GM23338 (cell line): ENCODE results near the gene ZNF93. TPM values are rescaled to one million over a fixed set of nuclear protein-coding genes. Genes with fewer than 3 reads are reported as not detected.

Experiments
- CREB1 ChIP-seq: fragments of 250-450 bp; sonication (Bioruptor Pico); IDR thresholded peaks from 2 replicates; pipeline ENCODE4 v1.5.0; 2020; ENCODE audit warnings: low read depth, mild to moderate bottlenecking, moderate library complexity
- ETS1 ChIP-seq: IDR thresholded peaks from 2 replicates; pipeline ENCODE4 v1.6.1; 2016; ENCODE audit warnings: antibody characterized with exemption
- EZH2phosphoT487 ChIP-seq: fragments of 200-600 bp; sonication (generic); IDR thresholded peaks from one replicate; pipeline ENCODE4 v1.8.1; 2018; ENCODE audit warnings: antibody characterized with exemption; ENCODE audit not compliant: unreplicated experiment
- polyA plus RNA-seq: library from polyadenylated mRNA; unstranded; fragments of >200 nt; fragmentation: Nextera tagmentation; extraction: Ambion mirVana; gene quantifications from 2 replicates; pipeline ENCODE4 v1.2.1, GENCODE V29; 2016
- total RNA-seq: library from RNA; depleted of rRNA; stranded (reverse); fragments of >200 nt; shearing (Covaris generic); gene quantifications from 2 replicates; pipeline ENCODE4 v1.2.3, GENCODE V29; 2014; rRNA removed

Gene ZNF93
- total and polyA plus RNA-seq, 2 experiments from 2014 or later, result 48.6 to 122 TPM

GRCh38 chr19:19966862-19967261 lies 66.1 kb downstream of the ZNF93 start (continued):
- TF ChIP-seq ETS1 (no peak), CREB1 (CRISPR knock-in tag) (no peak), EZH2phosphoT487 (no peak)

Other genes starting within 250 kb of the ZNF93 start
- gene ATP13A1, start 237.3 kb upstream of the ZNF93 start, total RNA-seq, result 109 and 307 TPM in 2 replicates
- 38.1 and 41.5 TPM in 2 replicates for gene ATP13A1, start 237.3 kb upstream of the ZNF93 start, polyA plus RNA-seq
- 46.4 and 51.0 TPM in 2 replicates for gene ZNF101, start 232.1 kb upstream of the ZNF93 start, total RNA-seq
- 47.9 and 52.9 TPM in 2 replicates for gene ZNF101, start 232.1 kb upstream of the ZNF93 start, polyA plus RNA-seq
- 9.4 and 10.2 TPM in 2 replicates for gene ZNF14, start 167.8 kb upstream of the ZNF93 start, total RNA-seq
- gene ZNF14, start 167.8 kb upstream of the ZNF93 start, polyA plus RNA-seq, result 3.0 and 4.6 TPM in 2 replicates
- 24.7 and 26.0 TPM in 2 replicates for gene ZNF506, start 79.2 kb upstream of the ZNF93 start, total RNA-seq
- gene ZNF506, start 79.2 kb upstream of the ZNF93 start, polyA plus RNA-seq, result 30.4 and 42.1 TPM in 2 replicates
- gene ZNF253, start 35.1 kb upstream of the ZNF93 start, total RNA-seq, result 44.7 and 58.2 TPM in 2 replicates
- gene ZNF253, start 35.1 kb upstream of the ZNF93 start, polyA plus RNA-seq, result 17.6 and 31.4 TPM in 2 replicates
- 17.4 and 25.1 TPM in 2 replicates for gene ZNF682, start 138.6 kb downstream of the ZNF93 start, total RNA-seq
- gene ZNF682, start 138.6 kb downstream of the ZNF93 start, polyA plus RNA-seq, result 38.3 and 45.1 TPM in 2 replicates
- 101 and 122 TPM in 2 replicates for gene ZNF90, start 177.1 kb downstream of the ZNF93 start, total RNA-seq
- gene ZNF90, start 177.1 kb downstream of the ZNF93 start, polyA plus RNA-seq, result 99.0 and 102 TPM in 2 replicates